ENCODE results near the gene ITIH4.

- TF ChIP-seq POLR2A (IDR thresholded peaks at IDR 0.05; ENCODE audit: low read depth), result no peak
- TF ChIP-seq CTCF (IDR thresholded peaks at IDR 0.05), result no peak
- TF ChIP-seq EP300 (IDR thresholded peaks at IDR 0.05), result no peak
Observed at GRCh38 chr3:52847726-52848125, 17.3 kb upstream of the ITIH4 start.

Measured in esophagus muscularis mucosa (tissue), 4 donors.